ENCODE results near the gene SQSTM1.
"Not testable (repeated sequence)": the region's sequence is repeated elsewhere in the genome, so short reads cannot be mapped to it uniquely, and the experiment has no call there.

Gene SQSTM1

GRCh38 chr5:179786861-179787260, 33.8 kb upstream of the SQSTM1 start:
- Histone ChIP-seq H3K27me3 (ENCODE audit: low read length) (no peaks in the 10 kb centered on the region), H4K20me1 (ENCODE audit: low read depth, low read length) (no peaks in the 10 kb centered on the region), H3K9me3 (ENCODE audit: insufficient read depth, low read length) (no peaks in the 10 kb centered on the region), H2AFZ (ENCODE audit: low read depth, low read length, severe bottlenecking) (no peak overlapping the region), H3K9ac (ENCODE audit: low read length) (no peak overlapping the region), H3K79me2 (ENCODE audit: insufficient read depth, low read length) (no peaks in the 10 kb centered on the region), H3K4me2 (ENCODE audit: low read depth, low read length, poor library complexity, severe bottlenecking) (no peak overlapping the region), H3K27ac (ENCODE audit: low read depth, low read length) (no peak overlapping the region), H3K4me3 (ENCODE audit: insufficient read depth, low read length, poor library complexity, severe bottlenecking) (no peak overlapping the region), H3K36me3 (ENCODE audit: low read length) (no peaks in the 10 kb centered on the region), H3K9me2 (replicated peaks; ENCODE audit: insufficient read depth, low read length) (no peaks in the 10 kb centered on the region), H3F3A (ENCODE audit: insufficient read depth) (no peaks in the 10 kb centered on the region)
- TF ChIP-seq, protein P1, sequence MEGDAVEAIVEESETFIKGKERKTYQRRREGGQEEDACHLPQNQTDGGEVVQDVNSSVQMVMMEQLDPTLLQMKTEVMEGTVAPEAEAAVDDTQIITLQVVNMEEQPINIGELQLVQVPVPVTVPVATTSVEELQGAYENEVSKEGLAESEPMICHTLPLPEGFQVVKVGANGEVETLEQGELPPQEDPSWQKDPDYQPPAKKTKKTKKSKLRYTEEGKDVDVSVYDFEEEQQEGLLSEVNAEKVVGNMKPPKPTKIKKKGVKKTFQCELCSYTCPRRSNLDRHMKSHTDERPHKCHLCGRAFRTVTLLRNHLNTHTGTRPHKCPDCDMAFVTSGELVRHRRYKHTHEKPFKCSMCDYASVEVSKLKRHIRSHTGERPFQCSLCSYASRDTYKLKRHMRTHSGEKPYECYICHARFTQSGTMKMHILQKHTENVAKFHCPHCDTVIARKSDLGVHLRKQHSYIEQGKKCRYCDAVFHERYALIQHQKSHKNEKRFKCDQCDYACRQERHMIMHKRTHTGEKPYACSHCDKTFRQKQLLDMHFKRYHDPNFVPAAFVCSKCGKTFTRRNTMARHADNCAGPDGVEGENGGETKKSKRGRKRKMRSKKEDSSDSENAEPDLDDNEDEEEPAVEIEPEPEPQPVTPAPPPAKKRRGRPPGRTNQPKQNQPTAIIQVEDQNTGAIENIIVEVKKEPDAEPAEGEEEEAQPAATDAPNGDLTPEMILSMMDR (IDR thresholded peaks at IDR 0.05; ENCODE audit: insufficient read depth, low read length, poor library complexity, severe bottlenecking): no peak
- TF ChIP-seq EZH2phosphoT487 (conservative IDR thresholded peaks at IDR 0.05; ENCODE audit: low read length): no peak

DNA sequence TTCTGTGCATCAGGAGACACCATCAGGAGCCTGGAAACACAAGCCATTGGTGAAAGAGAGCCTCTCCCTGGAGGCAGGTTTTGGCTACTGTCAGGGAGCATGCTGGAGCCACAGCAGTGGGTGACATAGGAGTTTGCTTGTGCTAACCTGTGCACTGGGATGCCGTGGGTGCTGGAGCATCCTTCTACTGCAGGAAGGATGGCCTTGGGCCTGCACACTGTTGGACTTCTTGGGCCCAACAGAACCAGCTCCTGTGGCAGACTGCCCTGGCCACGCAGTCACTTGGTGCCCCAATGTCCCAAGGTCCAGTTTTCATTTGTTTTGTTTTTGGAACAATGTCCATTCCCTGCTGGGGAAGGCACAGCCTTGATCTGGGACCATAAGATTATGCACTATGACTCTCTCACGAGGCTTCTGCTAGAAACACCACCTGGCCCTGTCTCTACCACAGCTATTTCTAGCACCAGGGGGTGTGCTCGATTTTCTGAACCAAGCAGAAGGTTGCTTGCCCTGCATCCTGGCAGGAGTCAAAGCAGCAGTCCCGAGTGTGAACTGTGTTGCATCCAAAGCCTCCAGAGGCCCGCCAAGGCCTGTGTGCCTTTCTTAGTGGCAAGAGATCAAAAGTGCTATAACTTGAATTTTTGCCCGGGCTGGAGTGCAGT, 32.4 kb upstream of the SQSTM1 start:
- TF ChIP-seq EZH2phosphoT487 (conservative IDR thresholded peaks at IDR 0.05; ENCODE audit: low read length): no peak
- TF ChIP-seq, protein P1 (IDR thresholded peaks at IDR 0.05; ENCODE audit: insufficient read depth, low read length, poor library complexity, severe bottlenecking): no peak
- no peak overlapping the region for H3K4me3 ChIP-seq (ENCODE audit: insufficient read depth, low read length, poor library complexity, severe bottlenecking)
- no peaks in the 10 kb centered on the region for H3K36me3 ChIP-seq (ENCODE audit: low read length)
- no peaks in the 10 kb centered on the region for H3F3A ChIP-seq (ENCODE audit: insufficient read depth)
- no peak overlapping the region for H3K4me2 ChIP-seq (ENCODE audit: low read depth, low read length, poor library complexity, severe bottlenecking)
- H2AFZ ChIP-seq (ENCODE audit: low read depth, low read length, severe bottlenecking): no peak overlapping the region
- H3K9me3 ChIP-seq (ENCODE audit: insufficient read depth, low read length): no peaks in the 10 kb centered on the region
- H3K79me2 ChIP-seq (ENCODE audit: insufficient read depth, low read length): no peaks in the 10 kb centered on the region
- no peak overlapping the region for H3K27ac ChIP-seq (ENCODE audit: low read depth, low read length)
- no peaks in the 10 kb centered on the region for H3K9me2 ChIP-seq (replicated peaks; ENCODE audit: insufficient read depth, low read length)
- H4K20me1 ChIP-seq (ENCODE audit: low read depth, low read length): no peaks in the 10 kb centered on the region
- H3K27me3 ChIP-seq (ENCODE audit: low read length): no peaks in the 10 kb centered on the region
- no peak overlapping the region for H3K9ac ChIP-seq (ENCODE audit: low read length)

- not testable (repeated sequence) for H3K27ac ChIP-seq (ENCODE audit: low read depth, low read length); H3K9ac ChIP-seq (ENCODE audit: low read length); H3K79me2 ChIP-seq (ENCODE audit: insufficient read depth, low read length); H4K20me1 ChIP-seq (ENCODE audit: low read depth, low read length); H3F3A ChIP-seq (ENCODE audit: insufficient read depth); H3K36me3 ChIP-seq (ENCODE audit: low read length); H3K27me3 ChIP-seq (ENCODE audit: low read length); H3K4me3 ChIP-seq (ENCODE audit: insufficient read depth, low read length, poor library complexity, severe bottlenecking); H3K4me2 ChIP-seq (ENCODE audit: low read depth, low read length, poor library complexity, severe bottlenecking); H3K9me2 ChIP-seq (replicated peaks; ENCODE audit: insufficient read depth, low read length); H2AFZ ChIP-seq (ENCODE audit: low read depth, low read length, severe bottlenecking); H3K9me3 ChIP-seq (ENCODE audit: insufficient read depth, low read length)
Observed at GRCh38 chr5:179789278-179789677, 31.4 kb upstream of the SQSTM1 start.

DNA sequence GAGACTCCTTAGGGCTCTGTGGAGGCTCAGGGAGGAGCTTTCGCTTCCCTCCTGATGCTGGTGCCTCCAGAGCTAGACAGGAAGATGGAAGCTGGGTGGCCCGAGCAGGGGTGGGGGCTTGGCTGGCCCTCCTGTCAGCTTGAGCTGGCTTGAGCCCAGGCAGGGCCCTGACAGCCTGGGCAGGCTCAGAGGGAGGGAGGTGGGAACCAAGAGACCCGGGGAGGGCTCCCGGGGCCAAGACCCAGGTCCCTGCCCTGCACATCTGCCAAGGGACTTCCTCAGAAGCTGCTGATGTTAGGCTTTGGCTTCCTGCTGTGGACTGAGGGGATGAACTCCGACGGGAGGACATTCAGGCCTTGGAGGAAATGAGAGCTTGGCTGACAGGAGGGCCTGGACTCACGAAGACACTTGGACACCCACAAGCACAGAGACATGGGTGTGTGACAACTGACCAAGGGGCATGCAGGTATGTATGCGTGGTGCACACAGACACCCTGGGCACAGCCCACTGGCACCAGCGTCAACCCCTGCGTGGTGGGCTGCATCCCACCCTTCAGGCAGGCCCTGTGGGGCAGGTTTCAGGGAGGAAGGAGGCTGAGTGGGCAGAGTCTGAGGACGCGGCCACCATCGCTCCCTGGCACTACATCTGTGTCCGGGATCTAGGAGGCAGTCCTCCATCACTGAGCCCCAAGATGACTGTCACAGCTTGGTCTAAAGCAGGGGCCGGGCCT, 28.7 kb upstream of the SQSTM1 start:
- no peaks in the 10 kb centered on the region for H3K36me3 ChIP-seq (ENCODE audit: low read length)
- H3K27ac ChIP-seq (ENCODE audit: low read depth, low read length): no peak overlapping the region
- no peak overlapping the region for H3K9ac ChIP-seq (ENCODE audit: low read length)
- no peak overlapping the region for H2AFZ ChIP-seq (ENCODE audit: low read depth, low read length, severe bottlenecking)
- TF ChIP-seq, protein P1 (IDR thresholded peaks at IDR 0.05; ENCODE audit: insufficient read depth, low read length, poor library complexity, severe bottlenecking): no peak
- TF ChIP-seq EZH2phosphoT487 (conservative IDR thresholded peaks at IDR 0.05; ENCODE audit: low read length): no peak
- H3K9me3 ChIP-seq (ENCODE audit: insufficient read depth, low read length): no peaks in the 10 kb centered on the region
- H3F3A ChIP-seq (ENCODE audit: insufficient read depth): no peaks in the 10 kb centered on the region
- H3K27me3 ChIP-seq (ENCODE audit: low read length): no peaks in the 10 kb centered on the region
- no peaks in the 10 kb centered on the region for H4K20me1 ChIP-seq (ENCODE audit: low read depth, low read length)
- no peaks in the 10 kb centered on the region for H3K9me2 ChIP-seq (replicated peaks; ENCODE audit: insufficient read depth, low read length)
- H3K4me2 ChIP-seq (ENCODE audit: low read depth, low read length, poor library complexity, severe bottlenecking): no peak overlapping the region
- no peaks in the 10 kb centered on the region for H3K79me2 ChIP-seq (ENCODE audit: insufficient read depth, low read length)
- no peak overlapping the region for H3K4me3 ChIP-seq (ENCODE audit: insufficient read depth, low read length, poor library complexity, severe bottlenecking)
